Panc1 (cell line): ENCODE results near the gene ANXA3. TPM values are rescaled to one million over a fixed set of nuclear protein-coding genes. Genes with fewer than 3 reads are reported as not detected.

ENCODE experiments used
- ATAC-seq: fragments of 200-7000 bp; cut with Tn5 transposase; 2 replicates; pipeline ENCODE4 v1.9.1; 2020; ENCODE audit warnings: mild to moderate bottlenecking, moderate library complexity
- BruUV-seq: library from RNA; stranded (reverse); fragments of 400-500 nt; replicated peaks from 2 replicates; lab custom pipeline; 2021; lab: Mats Ljungman, UMichigan
- CTCF ChIA-PET: fragments of 300-600 bp; sonication (Branson Sonifier 250); formaldehyde crosslinking; loops from one replicate; lab custom pipeline; 2022; ENCODE audit warnings: antibody characterized with exemption; lab: Charles Lee
- POLR2A ChIA-PET: fragments of 300-600 bp; sonication (Branson Sonifier 250); formaldehyde crosslinking; loops from one replicate; lab custom pipeline; 2022; ENCODE audit warnings: antibody characterized with exemption; lab: Charles Lee
- DNase-seq: peaks from one replicate; pipeline ENCODE4 v3.0.0-alpha.2; 2010; ENCODE audit warnings: low read depth, low spot score
- H3K27ac ChIP-seq: 2 replicates; pipeline ENCODE4 v1.5.1; 2011; ENCODE audit warnings: mild to moderate bottlenecking, low read length, inconsistent platforms
- H3K27me3 ChIP-seq: fragments of 200-500 bp; sonication (Bioruptor generic); 2 replicates; pipeline ENCODE4 v1.6.0; 2014; ENCODE audit warnings: low read length, inconsistent platforms; ENCODE audit not compliant: control insufficient read depth, insufficient read depth
- H3K36me3 ChIP-seq: fragments of 200-500 bp; sonication (Bioruptor generic); 2 replicates; pipeline ENCODE4 v1.5.1; 2014; ENCODE audit warnings: inconsistent platforms, mild to moderate bottlenecking, low read length, moderate library complexity; ENCODE audit not compliant: control insufficient read depth, insufficient read depth
- H3K4me1 ChIP-seq: 2 replicates; pipeline ENCODE4 v1.5.1; 2011; ENCODE audit warnings: inconsistent platforms, mild to moderate bottlenecking, low read length, moderate library complexity; ENCODE audit not compliant: control insufficient read depth, insufficient read depth
- H3K4me3 ChIP-seq, 2 experiments: 2 replicates each; pipeline ENCODE4 v1.5.1; 2011 to 2012; ENCODE audit warnings: low read depth in 2 of 2, low read length in 2 of 2, mild to moderate bottlenecking in 2 of 2, inconsistent platforms in 1 of 2, moderate library complexity in 1 of 2
- H3K9me3 ChIP-seq: fragments of 200-500 bp; sonication (Bioruptor generic); 2 replicates; pipeline ENCODE4 v1.5.1; 2014; ENCODE audit warnings: low read depth, mild to moderate bottlenecking, inconsistent platforms, low read length, moderate library complexity; ENCODE audit not compliant: control insufficient read depth, insufficient read depth
- POLR2AphosphoS5 ChIP-seq: IDR thresholded peaks from 2 replicates; pipeline ENCODE4 v1.6.1; 2012; ENCODE audit warnings: mild to moderate bottlenecking, low read depth, low read length, moderate library complexity
- SIN3A ChIP-seq: IDR thresholded peaks from 2 replicates; pipeline ENCODE4 v1.6.1; 2012; ENCODE audit warnings: low read depth, mild to moderate bottlenecking, low read length, moderate library complexity, borderline replicate concordance; ENCODE audit not compliant: insufficient read depth
- TCF7L2 ChIP-seq: IDR thresholded peaks from 2 replicates; pipeline ENCODE4 v1.6.1; 2011; ENCODE audit warnings: mild to moderate bottlenecking, low read depth, low read length, inconsistent platforms
- in situ Hi-C: cut with HindIII; loops from 2 replicates; pipeline ENCODE4 v1.10.0; 2016; ENCODE audit warnings: low sequenced_read_pairs, low pct_unique_long_range_greater_than_20kb
- intact Hi-C: fragments of 100-400 bp; cut with micrococcal nuclease; formaldehyde crosslinking; loops from one replicate; pipeline ENCODE4 v1.10.0; 2022; ENCODE audit not compliant: unreplicated experiment
- total RNA-seq: library from RNA; stranded (reverse); gene quantifications from one replicate; pipeline ENCODE4 v1.2.1, GENCODE V29; 2021; ENCODE audit not compliant: unreplicated experiment
- TF ChIP-seq, protein P1 (sequence below), 2 experiments: IDR thresholded peaks; 2 replicates each; pipeline ENCODE4 v1.6.1; 2011 to 2012; ENCODE audit warnings: low read depth in 2 of 2, control low read depth in 1 of 2, low read length in 1 of 2, mild to moderate bottlenecking in 1 of 2, moderate library complexity in 1 of 2; ENCODE audit not compliant: insufficient read depth in 1 of 2
- TF ChIP-seq, protein P2 (sequence below): fragments of 450-650 bp; IDR thresholded peaks from 2 replicates; pipeline ENCODE4 v1.5.1; 2017; ENCODE audit warnings: mild to moderate bottlenecking

The ANXA3 gene
- total RNA-seq, 1 experiment from 2014 or later, result 1.5 TPM

DNA sequence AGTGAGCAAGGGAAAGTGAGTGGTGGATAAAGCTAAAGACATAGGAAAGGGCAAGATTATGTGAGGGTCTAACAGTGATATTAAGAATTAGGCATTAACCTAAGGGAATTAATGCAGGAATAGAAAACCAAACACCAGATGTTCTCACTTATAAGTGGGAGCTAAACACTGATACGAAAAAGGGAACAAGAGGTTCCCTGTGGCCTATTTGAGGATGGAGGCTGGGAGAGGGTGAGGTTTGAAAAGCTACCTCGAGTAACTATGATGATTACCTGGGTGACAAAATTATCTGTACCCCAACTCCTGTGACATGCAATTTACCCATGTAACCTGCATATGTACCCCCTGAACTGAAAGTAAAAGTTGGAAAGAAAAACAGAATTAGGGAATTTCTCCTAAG lies 79.0 kb downstream of the ANXA3 start:
- TF ChIP-seq, protein P1, sequence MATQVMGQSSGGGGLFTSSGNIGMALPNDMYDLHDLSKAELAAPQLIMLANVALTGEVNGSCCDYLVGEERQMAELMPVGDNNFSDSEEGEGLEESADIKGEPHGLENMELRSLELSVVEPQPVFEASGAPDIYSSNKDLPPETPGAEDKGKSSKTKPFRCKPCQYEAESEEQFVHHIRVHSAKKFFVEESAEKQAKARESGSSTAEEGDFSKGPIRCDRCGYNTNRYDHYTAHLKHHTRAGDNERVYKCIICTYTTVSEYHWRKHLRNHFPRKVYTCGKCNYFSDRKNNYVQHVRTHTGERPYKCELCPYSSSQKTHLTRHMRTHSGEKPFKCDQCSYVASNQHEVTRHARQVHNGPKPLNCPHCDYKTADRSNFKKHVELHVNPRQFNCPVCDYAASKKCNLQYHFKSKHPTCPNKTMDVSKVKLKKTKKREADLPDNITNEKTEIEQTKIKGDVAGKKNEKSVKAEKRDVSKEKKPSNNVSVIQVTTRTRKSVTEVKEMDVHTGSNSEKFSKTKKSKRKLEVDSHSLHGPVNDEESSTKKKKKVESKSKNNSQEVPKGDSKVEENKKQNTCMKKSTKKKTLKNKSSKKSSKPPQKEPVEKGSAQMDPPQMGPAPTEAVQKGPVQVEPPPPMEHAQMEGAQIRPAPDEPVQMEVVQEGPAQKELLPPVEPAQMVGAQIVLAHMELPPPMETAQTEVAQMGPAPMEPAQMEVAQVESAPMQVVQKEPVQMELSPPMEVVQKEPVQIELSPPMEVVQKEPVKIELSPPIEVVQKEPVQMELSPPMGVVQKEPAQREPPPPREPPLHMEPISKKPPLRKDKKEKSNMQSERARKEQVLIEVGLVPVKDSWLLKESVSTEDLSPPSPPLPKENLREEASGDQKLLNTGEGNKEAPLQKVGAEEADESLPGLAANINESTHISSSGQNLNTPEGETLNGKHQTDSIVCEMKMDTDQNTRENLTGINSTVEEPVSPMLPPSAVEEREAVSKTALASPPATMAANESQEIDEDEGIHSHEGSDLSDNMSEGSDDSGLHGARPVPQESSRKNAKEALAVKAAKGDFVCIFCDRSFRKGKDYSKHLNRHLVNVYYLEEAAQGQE (IDR thresholded peaks at IDR 0.05; ENCODE audit: insufficient read depth in 1 of 2, low read depth in 2 of 2, low read length in 1 of 2), result no peak
- no peak for TF ChIP-seq POLR2AphosphoS5
- no peak for TF ChIP-seq SIN3A

DNA sequence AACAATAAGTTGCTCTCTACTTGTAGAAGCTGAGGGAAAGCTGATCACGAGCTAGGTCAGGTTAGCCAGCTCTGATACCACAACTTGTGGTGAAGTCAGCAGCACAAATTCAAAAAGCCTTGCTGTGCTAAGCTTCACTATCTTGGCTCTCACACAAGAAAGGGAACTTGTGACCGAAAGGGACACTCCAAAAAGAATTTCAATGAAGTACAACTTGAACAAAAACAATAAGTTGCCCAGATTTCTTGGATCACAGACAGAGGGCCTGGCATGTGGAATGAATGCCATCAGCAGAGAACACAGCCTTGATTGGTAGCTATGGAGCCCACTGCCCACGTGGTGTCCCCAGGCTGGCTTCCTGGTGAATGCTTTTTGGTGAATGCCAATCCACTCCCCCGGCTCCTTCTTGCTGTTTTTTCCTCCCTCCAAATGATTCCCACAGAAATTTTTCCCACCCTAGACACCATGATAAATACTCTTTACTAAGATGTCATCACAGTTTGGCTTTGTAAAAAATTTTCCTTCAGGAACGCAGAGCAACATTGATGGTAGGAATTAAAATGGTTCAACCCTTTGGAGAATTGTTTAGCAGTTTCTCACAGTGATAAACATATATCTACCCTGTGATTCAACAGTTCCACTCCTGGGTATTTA lies 82.6 kb downstream of the ANXA3 start:
- DNase-seq (no peak), ATAC-seq (no peak)
- Histone ChIP-seq H3K4me3 (no peak overlapping the region), H3K9me3 (no peaks in the 10 kb centered on the region), H3K27me3 (no peaks in the 10 kb centered on the region), H3K36me3 (no peaks in the 10 kb centered on the region), H3K27ac (no peak overlapping the region), H3K4me1 (no peaks in the 10 kb centered on the region)
- BruUV-seq, result no TSS peak
- ChIA-PET CTCF (no interaction called here), POLR2A (no interaction called here)
- in situ Hi-C loops (no loop called here), intact Hi-C loops (no loop called here)
- TF ChIP-seq SIN3A (no peak), POLR2AphosphoS5 (no peak), TCF7L2 (no peak)
- TF ChIP-seq, protein P2, sequence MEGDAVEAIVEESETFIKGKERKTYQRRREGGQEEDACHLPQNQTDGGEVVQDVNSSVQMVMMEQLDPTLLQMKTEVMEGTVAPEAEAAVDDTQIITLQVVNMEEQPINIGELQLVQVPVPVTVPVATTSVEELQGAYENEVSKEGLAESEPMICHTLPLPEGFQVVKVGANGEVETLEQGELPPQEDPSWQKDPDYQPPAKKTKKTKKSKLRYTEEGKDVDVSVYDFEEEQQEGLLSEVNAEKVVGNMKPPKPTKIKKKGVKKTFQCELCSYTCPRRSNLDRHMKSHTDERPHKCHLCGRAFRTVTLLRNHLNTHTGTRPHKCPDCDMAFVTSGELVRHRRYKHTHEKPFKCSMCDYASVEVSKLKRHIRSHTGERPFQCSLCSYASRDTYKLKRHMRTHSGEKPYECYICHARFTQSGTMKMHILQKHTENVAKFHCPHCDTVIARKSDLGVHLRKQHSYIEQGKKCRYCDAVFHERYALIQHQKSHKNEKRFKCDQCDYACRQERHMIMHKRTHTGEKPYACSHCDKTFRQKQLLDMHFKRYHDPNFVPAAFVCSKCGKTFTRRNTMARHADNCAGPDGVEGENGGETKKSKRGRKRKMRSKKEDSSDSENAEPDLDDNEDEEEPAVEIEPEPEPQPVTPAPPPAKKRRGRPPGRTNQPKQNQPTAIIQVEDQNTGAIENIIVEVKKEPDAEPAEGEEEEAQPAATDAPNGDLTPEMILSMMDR, result no peak
- TF ChIP-seq, protein P1 (IDR thresholded peaks at IDR 0.05; ENCODE audit: insufficient read depth in 1 of 2, low read depth in 2 of 2, low read length in 1 of 2), result no peak

More for the DNA sequence above, 79.0 kb downstream of the ANXA3 start:
- Histone ChIP-seq H3K9me3 (no peaks in the 10 kb centered on the region), H3K27ac (no peak overlapping the region), H3K36me3 (no peaks in the 10 kb centered on the region), H3K27me3 (no peaks in the 10 kb centered on the region), H3K4me1 (no peaks in the 10 kb centered on the region), H3K4me3 (no peak overlapping the region)
- intact Hi-C loops (no loop called here), in situ Hi-C loops (no loop called here)
- POLR2A ChIA-PET, result no interaction called here
- DNase-seq, result no peak
- BruUV-seq, result no TSS peak
- no peak for ATAC-seq
- CTCF ChIA-PET, result no interaction called here
